Suprapubic skin (tissue), 3 donors: ENCODE results near the gene P2RY2.

Source experiments
- CTCF ChIP-seq, 2 donors: fragments of 200-600 bp in 1 of 2; fragments of 450-650 bp in 1 of 2; sonication (generic) in 1 of 2; IDR thresholded peaks; one replicate each; pipeline ENCODE4 v1.5.1; 2016 to 2019; ENCODE audit warnings: antibody characterized with exemption in 2 of 2, mild to moderate bottlenecking in 1 of 2, moderate library complexity in 1 of 2
- EP300 ChIP-seq: sonication (generic); formaldehyde crosslinking; IDR thresholded peaks from one replicate; pipeline ENCODE4 v1.6.1; 2017; ENCODE audit warnings: antibody characterized with exemption
- POLR2A ChIP-seq, 2 donors: fragments of 450-650 bp; IDR thresholded peaks; one replicate each; pipeline ENCODE4 v1.6.1; 2017; ENCODE audit warnings: antibody characterized with exemption in 2 of 2, mild to moderate bottlenecking in 2 of 2, moderate library complexity in 2 of 2

DNA sequence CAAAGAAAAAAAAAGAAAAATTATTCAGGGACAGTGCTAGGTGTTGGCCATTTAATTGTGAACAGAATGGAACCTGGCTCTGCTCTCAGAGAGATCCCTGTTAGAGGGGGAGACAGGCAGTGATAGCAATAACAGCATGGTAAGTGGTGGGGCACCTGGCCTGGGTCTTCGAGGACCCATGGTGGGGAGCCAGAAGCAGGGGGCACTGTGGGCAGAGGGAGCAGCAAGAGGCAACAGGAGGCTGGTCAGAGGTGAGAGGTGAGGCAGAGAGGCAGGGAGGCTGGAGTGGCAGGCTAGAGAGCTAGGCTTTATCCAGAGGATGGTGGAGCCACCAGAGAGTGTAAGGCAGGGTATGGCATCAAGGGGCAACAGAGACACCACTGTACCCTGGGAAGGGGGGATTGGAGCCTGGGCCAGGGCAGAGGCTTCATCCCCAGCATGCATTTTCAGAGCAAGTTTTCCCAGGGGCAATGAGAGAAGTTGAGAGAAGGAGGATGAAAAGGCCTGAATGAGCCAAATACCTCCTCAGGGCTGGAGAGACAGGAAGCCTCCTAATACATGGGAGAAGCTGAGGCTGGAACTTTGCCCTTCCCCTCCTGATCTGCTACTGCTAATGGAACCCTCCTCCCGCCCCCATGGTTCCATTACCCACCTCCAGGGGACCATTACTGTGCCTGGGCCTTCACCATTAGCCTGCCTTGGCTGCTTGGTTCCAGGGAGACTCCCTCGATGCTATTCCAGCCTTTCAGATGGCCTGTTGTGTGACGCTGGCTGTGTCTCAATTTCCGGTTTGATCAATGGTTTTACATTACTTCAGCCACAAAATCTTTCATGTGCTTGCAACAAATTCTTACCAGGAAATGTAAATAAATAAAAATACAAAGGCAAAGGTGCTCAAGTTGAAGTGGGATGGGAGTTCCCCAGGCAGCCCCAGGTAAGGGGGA is 2.6 kb upstream of the P2RY2 start:
- TF ChIP-seq CTCF (IDR thresholded peaks at IDR 0.05) (no peak), EP300 (no peak), POLR2A (IDR thresholded peaks at IDR 0.05) (no peak)
